HG03025 (cell line): ENCODE results near the gene LHX3.

ENCODE experiments used
- ATAC-seq: cut with Tn5 transposase; IDR thresholded peaks from one replicate; pipeline ENCODE4 v1.9.1; 2021; ENCODE audit warnings: mild to moderate bottlenecking, moderate library complexity; ENCODE audit not compliant: unreplicated experiment, low FRiP score

Gene LHX3

GRCh38 chr9:136211006-136211405, 6.1 kb upstream of the LHX3 start:
- ATAC-seq, result no peak

- ATAC-seq, result no peak
Measured at GRCh38 chr9:136210276-136210675, 5.3 kb upstream of the LHX3 start.

- no peak for ATAC-seq
Measured at GRCh38 chr9:136209786-136210185, 4.9 kb upstream of the LHX3 start.

- ATAC-seq, result no peak
Measured at GRCh38 chr9:136209232-136209631, 4.3 kb upstream of the LHX3 start.

GRCh38 chr9:136208675-136209074, 3.7 kb upstream of the LHX3 start:
- ATAC-seq, result no peak

- no peak for ATAC-seq
Measured at GRCh38 chr9:136207616-136208015, 2.7 kb upstream of the LHX3 start.

GRCh38 chr9:136206602-136207275, 1.8 kb upstream of the LHX3 start:
- ATAC-seq, result no peak

GRCh38 chr9:136205707-136205992, 722 bp upstream of the LHX3 start:
- ATAC-seq, result no peak

- ATAC-seq, result no peak
Measured at GRCh38 chr9:136204145-136204805, 653 bp downstream of the LHX3 start.

GRCh38 chr9:136203408-136204144, 1.4 kb downstream of the LHX3 start:
- ATAC-seq, result no peak

GRCh38 chr9:136202454-136203407, 2.2 kb downstream of the LHX3 start:
- ATAC-seq, result no peak

- ATAC-seq, result no peak
Measured at GRCh38 chr9:136201609-136202453, 3.1 kb downstream of the LHX3 start.

- ATAC-seq, result no peak
Measured at GRCh38 chr9:136201174-136201573, 3.8 kb downstream of the LHX3 start.

- ATAC-seq, result no peak
Measured at GRCh38 chr9:136200424-136200823, 4.5 kb downstream of the LHX3 start.

GRCh38 chr9:136199391-136200288, 5.3 kb downstream of the LHX3 start:
- ATAC-seq, result no peak

- no peak for ATAC-seq
Measured at GRCh38 chr9:136198605-136199083, 6.3 kb downstream of the LHX3 start.

- ATAC-seq, result no peak
Measured at GRCh38 chr9:136197930-136198604, 6.9 kb downstream of the LHX3 start.
